ENCODE data around the gene CATSPERD.
"Not testable (repeated sequence)": the region's sequence is repeated elsewhere in the genome, so short reads cannot be mapped to it uniquely, and the experiment has no call there.

CATSPERD gene

DNA sequence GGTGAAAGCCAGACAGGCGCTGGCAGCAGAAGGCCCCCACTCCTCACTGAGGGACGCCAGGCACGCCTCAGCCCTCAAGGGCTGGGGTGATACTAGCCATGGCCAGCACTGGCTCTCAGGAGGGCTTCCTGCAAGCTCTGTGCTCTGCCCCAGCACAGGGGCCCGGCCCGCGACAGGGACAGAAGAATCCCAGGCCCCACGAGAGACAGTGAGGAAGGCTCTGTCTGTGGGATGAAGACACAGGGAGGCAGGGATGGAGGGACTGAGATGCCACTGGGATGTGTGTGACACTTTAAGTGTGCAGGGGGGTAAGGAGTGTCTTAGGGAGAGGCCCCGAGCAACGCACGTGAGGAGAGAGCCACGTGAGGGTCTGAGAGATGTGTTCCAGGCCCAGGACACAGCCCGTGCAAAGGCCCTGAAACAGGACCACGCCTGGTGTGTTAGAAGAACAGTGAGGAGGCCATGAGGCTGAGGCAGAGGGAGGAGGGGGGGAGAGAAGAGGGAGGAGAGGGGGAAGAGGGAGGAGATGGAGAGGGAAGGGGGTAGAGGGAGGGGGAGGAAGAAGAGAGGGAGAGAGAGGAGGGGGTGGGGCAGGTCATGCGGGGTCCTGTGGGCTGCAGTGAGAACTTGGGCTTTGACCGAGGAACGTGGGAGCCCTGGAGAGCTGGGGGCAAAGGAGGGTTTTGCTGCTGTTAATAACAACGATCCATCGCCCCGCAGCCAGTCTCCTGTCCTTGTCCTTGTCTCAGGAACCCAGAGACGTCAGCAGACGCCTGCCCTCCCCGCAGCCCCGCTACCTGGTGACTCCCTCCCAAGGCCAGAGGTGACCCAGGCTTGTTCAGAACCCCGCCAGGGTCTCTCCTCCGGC lies 23.2 kb upstream of the CATSPERD start:
- DNase-seq (ENCODE audit: low spot score), result no peak

DNA sequence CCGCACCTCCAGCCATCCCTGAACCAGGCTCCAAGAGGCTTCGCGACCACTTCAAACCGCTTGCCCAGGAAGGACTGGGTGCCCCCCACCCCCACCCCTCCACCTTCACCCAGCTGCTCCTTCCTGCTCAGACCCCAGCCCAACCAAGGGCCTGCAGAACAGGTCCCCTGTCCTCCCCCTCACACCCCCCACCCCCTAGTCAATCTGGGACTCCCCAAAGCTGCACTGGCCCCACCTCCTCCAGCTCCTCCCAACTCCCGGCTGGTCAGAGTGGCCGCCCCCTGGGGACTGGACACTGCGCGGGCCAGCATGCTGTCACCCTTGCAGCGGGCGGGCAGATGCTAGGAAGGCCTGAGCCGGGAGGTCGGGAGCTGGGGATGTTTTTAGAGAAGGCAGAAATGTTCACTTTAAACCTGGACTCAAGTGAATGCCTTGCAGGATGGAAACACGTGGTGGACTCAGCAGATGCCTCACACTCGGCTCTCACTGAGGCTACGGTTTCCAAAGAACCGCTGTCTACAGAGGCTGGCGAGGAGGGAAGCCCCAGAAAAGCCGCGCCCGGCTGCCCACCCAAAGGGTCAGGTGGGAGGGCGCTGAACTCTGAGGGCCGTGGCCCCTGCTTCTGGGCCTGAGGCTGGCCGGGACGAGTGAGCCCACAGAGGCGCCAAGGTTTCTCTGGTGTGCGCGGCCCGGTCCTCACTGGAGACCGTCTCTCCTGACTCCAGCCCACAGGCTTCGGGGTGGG lies 22.4 kb upstream of the CATSPERD start:
- no peak for DNase-seq (ENCODE audit: low spot score)

DNA sequence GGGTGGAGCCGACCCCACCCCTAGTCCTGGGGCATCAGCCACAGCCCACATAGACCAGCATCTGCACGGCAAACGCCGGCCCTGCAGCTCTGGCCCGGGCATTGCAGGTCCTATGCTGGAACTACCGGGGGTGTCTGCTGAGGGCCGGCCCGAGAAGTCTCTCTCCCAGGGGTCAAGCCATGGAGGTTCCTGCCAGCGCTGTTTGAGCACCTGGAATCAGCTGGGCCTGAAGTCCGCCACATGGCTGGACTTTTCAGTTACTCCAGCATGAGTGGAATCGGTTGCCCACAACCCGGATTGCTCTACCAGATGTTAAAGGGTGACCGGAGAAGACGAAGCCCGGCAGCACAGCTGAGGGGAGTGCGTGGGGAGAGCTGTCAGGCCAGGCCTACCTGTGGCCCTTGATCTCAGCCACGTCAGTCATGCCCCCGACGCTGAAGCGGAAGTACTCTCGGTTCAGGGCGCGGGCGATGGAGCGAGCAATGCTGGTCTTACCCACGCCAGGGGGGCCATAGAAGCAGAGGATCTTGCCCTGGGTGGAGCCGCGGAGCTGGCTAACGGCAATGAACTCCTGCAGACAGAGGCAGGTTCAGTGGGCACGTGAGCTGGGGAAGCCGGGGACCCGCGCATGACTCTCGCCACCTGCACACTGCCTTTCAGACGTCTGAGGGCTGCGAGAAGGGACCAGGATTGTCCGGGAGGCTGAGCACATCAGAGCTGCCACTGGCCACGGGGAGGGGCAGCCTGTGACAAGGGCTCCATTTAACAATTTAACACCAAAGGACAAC lies 21.6 kb upstream of the CATSPERD start:
- no peak for DNase-seq (ENCODE audit: low spot score)

DNA sequence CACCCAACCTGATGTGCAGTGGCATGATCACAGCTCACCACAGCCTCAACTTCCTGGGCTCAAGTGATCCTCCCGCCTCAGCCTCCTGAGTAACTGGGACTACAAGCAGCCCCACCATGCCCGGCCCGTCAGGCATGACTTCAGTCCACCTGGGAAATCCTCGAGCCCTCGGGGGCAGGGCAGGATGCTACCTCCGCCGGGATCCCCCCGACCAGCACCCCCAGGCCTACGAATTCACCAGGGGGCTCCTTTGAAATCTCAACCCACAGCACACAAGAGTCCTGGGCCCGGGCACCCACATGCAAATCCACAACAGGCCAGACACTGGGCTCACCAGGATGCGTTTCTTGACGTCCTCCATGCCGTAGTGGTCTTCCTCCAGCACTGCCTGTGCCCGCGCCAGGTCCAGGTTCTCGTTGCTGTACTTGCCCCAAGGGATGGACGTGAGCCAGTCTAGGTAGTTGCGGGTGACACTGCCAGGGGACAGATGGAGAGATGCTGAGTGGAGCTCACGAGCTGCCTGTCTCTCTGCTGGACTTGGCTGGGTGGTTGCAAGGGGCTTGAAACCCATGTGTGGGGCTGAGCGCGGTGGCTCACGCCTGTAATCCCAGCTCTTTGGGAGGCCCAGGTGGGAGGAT lies 19.9 kb upstream of the CATSPERD start:
- DNase-seq (ENCODE audit: low spot score), result no peak

DNA sequence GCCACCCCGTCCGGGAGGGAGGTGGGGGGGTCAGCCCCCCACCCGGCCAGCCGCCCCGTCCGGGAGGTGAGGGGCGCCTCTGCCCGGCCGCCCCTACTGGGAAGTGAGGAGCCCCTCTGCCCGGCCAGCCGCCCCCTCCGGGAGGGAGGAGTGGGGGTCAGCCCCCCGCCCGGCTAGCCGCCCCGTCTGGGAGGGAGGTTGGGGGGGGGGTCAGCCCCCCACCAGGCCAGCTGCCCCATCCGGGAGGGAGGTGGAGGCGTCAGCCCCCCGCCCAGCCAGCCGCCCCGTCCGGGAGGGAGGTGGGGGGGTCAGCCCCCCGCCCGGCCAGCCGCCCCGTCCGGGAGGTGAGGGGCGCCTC lies 18.4 kb upstream of the CATSPERD start:
- not testable (repeated sequence) for DNase-seq (ENCODE audit: low spot score)

DNA sequence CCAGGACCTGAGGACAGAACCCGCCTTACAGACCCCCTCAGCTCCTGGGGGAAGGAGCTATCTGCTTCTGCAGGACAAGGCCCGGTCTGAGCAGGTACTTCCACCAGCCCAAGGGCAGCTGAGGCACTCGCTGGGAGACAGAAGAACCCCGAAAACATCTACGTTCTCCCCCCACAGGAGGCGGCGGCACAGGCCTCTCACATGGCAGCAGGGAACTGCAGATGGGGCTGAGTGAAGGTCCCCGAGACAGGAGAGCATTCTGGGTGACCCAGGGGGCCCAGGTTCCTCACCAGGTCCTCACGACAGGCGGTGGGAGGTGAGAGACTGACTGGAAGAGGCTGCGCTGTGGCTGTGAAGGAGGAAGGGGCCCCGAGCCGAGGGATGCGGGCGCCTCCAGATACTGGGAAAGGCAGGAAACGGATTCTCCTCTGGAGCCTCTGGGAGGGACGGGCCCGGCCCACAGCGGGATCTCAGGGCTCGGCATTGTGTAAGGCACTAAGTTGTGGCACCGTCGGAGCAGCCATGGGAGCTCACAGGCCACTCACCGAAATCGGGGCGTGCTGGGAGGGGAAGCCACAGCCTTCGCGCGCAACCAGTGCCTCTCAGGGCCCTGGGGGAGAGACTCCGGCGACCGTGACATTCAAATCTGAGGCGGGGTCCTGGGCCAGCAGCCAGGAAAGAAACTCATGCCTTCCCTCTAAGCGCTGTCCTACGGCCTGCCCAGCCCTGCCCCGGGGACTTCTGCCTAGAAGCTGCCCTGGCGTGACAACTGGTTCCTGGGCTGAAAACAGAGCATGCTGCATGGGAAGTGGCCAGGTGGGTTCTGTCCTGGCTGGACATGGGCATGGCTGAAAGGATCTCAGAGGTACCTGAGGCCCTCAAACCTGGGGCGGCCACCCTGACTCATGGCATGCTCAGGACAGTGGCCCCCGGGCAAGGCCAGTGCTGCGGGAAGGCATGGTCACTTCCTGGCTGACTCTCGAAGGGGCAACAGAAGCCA lies 16.3 kb upstream of the CATSPERD start:
- no peak for DNase-seq (ENCODE audit: low spot score)

DNA sequence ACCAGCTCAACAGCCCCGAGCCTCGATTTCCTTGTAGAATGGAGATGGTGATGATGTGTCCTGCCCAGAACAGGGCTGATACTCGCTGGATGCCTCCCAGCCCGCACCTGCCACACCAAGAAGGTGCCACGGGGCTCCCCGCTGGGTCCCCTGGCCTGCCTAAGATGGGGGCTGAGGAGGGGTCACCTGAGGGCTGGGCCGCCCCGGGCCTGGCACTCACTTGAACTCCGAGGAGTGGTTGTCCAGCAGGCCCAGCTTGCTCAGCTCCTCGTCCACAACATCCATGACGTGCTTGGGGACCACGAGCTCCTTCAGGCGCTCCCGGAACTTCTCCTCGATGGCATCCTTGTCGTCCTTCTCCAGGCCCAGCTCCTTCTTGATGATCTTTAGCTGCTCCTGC lies 14.9 kb upstream of the CATSPERD start:
- DNase-seq (ENCODE audit: low spot score), result no peak

DNA sequence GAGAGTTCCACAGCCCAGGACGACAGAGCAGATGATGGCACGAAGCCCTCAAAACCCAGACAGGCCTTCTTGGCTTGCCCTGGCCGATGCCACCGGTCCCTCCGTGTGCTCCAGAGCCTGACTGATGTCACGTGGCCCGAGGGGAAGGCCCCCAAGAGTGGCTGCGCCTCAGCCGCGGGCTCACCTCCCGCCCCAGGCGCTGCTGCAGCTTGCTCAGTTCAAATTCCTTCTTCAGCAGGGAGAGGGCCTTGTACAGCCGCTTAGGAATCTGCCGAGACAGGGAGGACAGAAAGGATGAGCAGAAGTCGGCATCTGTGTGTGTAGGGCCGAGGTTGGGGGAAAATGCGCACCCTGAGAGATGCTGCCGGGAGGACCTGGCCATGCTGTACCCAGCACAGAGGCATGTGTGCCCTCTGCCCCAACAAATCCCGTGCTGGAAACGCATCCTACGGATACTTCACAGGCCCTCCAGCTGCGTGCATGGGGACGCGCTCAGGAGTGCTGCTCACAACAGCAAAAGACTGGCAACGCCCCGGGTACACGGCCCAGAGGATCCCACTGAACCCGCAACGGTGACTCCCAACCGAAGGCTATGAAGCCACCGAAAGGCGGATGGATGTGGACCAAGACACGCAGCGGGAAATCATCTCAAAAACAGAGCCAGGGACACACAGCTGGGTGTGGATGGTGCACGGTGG lies 13.4 kb upstream of the CATSPERD start:
- DNase-seq (ENCODE audit: low spot score), result no peak

DNA sequence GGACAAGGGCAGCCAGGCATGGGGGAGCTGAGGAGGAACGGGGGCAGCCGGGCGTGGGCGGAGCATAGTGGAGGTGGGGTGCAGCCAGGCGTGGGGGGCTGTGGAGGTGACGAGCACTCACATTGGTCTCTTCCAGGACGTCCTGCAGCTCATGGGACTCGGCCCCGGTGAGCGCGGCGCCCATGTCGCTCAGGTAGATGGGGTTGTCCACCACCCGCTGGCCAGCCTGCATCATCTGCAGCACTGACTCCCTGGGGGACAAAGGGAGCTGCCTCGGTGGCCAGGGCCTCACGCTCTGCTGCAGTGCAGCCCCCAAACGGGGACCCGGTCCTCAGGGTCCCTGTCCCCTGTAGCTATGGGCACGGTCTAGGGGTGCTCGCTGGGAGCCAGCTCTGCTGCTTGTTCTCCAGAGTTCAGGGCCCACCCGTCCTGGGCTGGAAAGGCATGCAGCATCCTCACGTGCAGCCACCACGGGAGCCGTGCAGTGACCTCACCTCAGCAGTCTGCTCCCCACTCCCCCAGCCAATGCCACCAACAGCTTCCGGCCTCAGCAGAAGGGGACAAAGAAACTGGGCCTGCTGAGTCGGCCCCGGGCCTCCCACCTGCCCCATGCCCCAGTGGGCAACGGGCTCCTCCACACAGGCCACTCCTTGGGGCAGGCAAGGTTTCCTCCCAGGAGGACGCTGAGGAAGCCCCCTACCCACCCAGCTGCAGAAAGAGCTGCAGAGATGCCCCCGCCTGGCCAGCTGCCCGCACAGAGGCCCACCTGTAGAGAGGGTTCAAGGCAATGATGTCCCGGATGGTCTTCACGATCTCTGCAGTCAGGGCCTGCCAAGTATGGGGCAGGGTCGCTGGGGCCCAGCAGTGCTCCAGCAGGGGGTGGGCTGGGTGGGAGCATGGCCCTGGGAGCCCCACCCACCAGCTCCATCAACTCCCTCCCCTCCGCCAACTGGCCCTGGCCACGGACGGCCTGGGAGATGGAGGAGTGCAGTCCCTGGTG lies 12.6 kb upstream of the CATSPERD start:
- DNase-seq (ENCODE audit: low spot score), result no peak

DNA sequence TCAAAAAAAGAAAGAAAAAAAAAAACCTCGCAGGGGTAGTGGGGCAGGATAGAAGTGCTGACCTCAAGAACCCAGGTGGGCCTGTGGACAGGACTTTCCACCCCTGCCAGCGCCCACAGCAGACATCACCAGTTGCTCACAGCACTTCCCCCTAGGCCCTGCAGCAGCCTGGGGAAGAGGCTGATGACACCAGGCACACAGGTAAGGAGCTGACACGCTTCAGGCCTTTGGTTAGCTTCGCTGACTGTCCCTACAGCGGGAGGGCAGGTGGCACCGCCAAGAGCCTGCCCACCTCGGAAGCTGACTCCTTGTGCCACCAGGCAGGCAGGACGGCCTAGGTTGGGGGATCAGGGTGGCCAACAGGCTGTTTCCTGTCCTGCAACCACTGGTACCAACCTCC lies 9.4 kb upstream of the CATSPERD start:
- no peak for DNase-seq (ENCODE audit: low spot score)

DNA sequence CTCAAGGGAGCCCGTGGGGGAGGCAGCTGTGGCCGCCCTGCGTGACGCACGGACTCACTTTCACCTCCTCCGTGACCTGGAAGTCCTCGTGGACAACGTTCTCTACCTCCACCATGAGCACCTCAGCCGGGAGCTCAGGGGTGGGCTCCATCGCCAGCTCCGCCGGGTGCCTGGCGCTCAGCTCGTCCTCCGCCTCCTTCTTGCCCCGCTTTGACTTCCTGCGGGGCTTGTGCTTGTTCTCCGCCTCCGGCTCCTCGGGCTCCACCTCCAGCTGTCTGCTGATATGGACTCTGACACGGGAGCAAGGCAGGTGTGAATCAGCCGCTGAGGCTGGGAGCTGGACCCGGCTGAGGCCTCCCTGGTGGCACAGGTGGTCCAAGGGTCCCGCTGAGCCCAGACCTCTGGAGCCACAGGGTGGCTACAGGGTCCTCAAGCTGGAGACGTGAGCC lies 8.7 kb upstream of the CATSPERD start:
- no peak for DNase-seq (ENCODE audit: low spot score)

DNA sequence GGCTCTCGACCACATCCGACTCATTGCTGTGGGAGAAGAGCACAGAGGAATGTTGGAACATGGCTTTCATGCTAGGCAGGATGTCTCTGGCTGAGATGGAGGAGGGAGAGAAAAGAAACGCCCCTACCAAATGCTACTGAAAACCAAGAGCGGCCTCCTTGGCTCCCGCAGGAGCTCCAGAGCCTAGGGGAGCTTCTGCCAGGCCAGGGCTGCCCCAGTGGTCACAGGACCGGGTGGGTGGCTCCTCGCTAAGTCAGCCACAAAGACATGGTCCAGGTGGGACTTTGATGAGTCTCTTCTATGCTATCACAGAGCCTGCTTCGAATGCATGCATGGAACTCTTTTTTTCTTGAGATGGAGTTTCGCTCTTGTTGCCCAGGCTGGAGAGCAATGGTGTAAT lies 7.2 kb upstream of the CATSPERD start:
- DNase-seq (ENCODE audit: low spot score), result no peak

DNA sequence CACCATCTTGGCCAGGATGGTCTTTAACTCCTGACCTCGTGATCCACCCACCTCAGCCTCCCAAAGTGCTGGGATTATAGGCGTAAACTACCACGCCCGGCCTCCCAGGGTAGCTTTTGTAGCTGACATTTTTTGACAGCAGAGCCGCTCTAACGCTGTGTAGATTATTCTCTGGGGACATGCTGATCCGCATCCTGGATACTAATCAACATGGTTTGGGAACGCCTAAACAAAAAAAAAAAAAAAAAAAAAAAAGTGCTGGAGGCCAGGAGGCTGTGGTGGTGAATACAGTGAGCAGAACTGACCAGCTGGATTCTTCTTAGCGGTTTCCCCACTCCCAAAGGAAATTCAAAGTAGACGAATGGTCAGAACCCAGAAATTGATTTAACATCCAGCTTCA lies 5.6 kb upstream of the CATSPERD start:
- no peak for DNase-seq (ENCODE audit: low spot score)

DNA sequence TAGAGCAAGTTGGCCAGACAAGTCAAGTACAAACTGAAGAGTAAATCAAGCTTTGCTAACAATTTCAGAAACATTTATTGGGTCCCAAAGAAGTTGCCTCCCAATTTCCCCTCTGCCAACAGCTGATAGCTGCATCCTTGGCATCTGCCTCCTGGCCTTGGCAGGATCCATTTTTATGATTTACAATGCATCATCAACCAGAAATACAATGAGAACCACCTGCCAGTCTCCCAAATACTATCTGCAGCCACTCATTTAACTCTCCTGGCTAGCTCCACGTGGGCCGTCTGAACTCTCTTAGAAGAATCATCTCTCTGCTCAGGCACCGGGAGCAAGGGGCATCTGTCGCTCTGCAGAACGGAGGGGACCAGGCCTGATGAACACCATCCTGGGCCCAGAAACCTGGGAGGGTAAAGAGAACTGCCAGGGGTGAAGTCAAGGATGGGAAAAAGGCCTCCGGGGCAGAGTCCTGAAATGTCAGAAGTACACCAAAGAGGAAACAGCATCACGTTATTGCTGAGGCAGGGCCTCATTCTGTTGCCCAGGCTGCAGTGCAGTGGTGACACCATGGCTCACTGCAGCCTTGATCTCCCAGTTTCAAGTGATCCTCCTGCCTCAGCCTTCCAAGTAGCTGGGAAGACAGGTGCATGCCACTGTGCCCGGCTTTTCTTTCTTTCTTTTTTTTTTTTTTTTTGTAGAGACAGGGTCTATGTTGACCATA lies 3.1 kb upstream of the CATSPERD start:
- DNase-seq (ENCODE audit: low spot score), result no peak

DNA sequence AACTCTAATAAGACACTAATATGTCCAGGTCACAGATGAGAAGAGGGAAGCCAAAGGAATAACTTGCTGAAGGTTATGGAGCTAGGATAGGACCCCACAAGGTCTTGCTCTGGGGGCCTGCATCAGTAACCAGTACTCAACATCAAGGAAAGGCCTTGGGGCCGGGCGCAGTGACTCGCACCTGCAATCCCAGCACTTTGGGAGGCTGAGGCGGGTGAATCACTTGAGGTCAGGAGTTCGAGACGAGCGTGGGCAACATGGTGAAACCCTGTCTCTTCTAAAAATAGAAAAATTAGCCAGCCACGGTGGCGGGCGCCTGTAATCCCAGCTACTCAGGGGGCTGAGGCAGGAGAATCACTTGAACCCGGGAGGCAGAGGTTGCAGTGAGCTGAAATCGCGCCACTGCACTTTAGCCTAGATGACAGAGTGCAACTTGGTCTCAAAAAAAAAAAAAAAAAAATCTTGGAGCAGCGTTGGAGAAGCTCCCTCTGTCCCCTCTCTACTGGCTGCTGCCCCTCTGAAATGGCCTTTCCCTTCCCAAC lies 2.3 kb upstream of the CATSPERD start:
- DNase-seq (ENCODE audit: low spot score), result no peak

DNA sequence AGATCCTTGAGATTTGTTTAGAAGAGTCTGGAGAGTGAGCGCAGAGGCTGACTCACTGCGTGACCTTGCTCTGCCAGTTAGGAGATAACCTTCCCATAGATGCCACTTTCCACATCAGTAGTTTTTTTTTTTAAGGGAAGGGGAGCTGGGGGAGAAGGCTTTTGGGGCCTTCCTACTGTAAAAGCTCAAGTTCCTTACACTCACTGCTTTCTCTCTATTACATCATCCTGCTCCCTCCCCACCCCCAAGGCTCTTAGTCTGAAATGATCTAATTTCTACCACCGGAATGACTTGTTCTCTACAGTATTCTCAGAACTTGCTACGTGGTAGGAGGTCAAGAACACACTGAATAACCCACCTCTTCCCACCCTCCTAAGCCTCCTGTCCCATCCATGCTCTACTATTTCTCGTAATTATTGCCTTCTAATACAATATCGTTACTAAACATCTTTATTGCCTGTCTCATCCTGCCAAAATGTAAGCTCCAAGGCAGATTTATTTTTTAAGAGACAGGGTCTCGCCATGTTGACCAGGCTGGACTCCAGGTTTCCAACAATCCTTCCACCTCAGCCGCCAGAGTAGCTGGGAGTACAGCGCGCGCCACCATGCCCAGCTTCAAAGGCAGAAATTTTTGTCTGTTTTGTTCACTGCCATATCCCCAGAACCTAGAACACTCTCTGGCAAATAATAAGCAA lies 1.7 kb upstream of the CATSPERD start:
- peak; percentile 76 for DNase-seq (ENCODE audit: low spot score)

DNA sequence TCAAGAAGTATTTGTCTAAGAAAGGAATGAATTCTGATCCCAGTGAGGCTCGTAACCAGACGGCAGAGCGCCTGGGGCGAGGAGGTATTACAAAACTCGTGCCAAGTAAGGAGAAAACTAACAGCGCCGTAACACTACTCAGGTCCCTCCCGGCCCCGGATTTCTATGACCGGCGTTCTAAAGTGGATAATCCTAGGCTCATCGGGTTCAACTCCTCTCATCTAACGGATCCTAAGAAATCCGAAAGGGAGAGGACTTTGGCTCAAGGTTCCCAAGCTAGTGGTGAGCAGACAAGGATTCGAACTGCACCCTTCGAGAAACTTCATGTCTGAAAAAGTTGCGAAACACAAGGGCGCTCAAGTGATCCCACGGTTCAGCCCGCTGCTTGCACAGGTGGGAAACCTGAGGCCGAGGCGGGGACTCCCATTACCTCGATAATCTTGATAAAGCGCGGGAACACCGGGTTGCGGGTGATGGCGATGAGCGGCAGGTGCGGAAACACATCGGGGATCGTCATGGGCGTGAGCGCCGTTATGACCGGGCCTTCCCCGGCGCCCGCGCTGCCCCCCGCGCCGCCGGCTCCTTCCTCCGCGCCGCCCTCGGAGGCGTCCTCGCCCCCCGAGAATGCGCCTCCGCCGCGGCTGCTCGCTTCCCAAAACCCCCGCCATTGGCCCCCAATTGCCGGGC lies 1.0 kb upstream of the CATSPERD start:
- no peak for DNase-seq (ENCODE audit: low spot score)

Measured in hepatic stellate cell (primary cell).